Measurements from ENCODE around the gene PIBF1.

DNA sequence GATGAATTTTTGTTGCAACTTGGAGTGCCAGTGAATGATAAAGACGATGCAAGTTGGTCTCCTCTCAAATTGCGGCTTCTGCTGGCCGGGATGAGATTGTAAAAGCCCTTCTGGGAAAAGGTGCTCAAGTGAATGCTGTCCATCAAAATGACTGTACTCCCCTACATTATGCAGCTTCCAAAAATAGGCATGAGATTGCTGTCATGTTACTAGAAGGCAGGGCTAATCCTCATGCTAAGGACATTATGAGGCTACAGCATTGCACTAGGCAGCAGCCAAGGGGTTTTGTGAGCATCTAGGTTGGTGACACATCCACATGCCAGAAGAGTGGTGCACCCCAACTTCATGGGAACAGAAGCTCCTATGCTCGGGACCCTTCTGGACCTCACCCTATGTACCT lies 254.6 kb downstream of the PIBF1 start:
- TF ChIP-seq, protein P1, sequence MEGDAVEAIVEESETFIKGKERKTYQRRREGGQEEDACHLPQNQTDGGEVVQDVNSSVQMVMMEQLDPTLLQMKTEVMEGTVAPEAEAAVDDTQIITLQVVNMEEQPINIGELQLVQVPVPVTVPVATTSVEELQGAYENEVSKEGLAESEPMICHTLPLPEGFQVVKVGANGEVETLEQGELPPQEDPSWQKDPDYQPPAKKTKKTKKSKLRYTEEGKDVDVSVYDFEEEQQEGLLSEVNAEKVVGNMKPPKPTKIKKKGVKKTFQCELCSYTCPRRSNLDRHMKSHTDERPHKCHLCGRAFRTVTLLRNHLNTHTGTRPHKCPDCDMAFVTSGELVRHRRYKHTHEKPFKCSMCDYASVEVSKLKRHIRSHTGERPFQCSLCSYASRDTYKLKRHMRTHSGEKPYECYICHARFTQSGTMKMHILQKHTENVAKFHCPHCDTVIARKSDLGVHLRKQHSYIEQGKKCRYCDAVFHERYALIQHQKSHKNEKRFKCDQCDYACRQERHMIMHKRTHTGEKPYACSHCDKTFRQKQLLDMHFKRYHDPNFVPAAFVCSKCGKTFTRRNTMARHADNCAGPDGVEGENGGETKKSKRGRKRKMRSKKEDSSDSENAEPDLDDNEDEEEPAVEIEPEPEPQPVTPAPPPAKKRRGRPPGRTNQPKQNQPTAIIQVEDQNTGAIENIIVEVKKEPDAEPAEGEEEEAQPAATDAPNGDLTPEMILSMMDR (conservative IDR thresholded peaks at IDR 0.05 in 1 of 2, IDR thresholded peaks at IDR 0.05 in 1 of 2; ENCODE audit: extremely low read depth in 1 of 2, insufficient read depth in 1 of 2, low read depth in 1 of 2, low read length in 2 of 2), result no peak
- no peak for TF ChIP-seq EZH2 (IDR thresholded peaks at IDR 0.05; ENCODE audit: borderline replicate concordance, low read length)

Measured in mammary epithelial cell (primary cell).